OCI-LY7 (cell line): ENCODE measurements around the gene CUX1.

Source experiments
- EZH2phosphoT487 ChIP-seq: fragments of 200-600 bp; sonication (generic); IDR thresholded peaks from 2 replicates; pipeline ENCODE4 v1.6.1; 2018; ENCODE audit warnings: low read depth, borderline replicate concordance, mild to moderate bottlenecking, mixed run types, antibody characterized with exemption, low read length, moderate library complexity, mixed read lengths
- TF ChIP-seq, protein P1 (sequence below): fragments of 200-600 bp; sonication (generic); conservative IDR thresholded peaks from 2 replicates; pipeline ENCODE4 v1.5.1; 2014; ENCODE audit warnings: mild to moderate bottlenecking, antibody characterized with exemption, low read length, moderate library complexity, mixed read lengths

DNA sequence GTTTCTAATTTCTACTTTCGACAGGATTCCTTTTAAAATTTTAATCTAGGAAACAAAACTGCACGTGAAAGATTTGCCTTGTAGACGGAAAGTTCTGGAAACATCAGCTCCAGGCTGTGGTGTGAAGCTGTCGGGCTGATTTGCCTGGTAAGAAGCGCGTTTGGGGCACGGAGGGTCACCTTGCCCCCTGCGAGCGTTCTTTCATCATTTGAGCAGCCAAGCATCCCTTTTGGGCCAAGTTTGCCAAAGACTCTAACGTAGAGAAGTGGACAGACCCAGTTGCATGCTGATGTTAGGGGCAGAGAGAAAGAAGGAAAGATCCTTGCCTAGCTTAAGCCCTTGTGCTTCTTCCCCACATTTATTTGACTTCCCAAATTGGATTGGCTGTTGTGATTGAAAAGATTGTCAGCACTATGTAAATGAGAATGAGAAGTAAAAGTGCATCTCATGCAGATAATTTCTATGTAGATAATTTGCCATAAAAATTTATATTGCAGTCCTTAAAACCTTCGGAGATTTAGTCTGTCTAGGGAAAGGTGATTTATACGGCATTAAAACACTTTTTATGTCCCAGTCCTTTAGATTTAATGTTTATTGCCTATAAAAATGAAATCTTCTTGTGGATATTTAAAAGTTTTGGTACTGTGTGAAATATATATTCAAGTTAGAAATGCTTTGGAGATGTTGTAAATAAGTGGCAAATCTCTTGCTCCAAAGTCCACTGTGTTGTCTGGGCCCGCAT, 76.1 kb downstream of the CUX1 start:
- TF ChIP-seq, protein P1, sequence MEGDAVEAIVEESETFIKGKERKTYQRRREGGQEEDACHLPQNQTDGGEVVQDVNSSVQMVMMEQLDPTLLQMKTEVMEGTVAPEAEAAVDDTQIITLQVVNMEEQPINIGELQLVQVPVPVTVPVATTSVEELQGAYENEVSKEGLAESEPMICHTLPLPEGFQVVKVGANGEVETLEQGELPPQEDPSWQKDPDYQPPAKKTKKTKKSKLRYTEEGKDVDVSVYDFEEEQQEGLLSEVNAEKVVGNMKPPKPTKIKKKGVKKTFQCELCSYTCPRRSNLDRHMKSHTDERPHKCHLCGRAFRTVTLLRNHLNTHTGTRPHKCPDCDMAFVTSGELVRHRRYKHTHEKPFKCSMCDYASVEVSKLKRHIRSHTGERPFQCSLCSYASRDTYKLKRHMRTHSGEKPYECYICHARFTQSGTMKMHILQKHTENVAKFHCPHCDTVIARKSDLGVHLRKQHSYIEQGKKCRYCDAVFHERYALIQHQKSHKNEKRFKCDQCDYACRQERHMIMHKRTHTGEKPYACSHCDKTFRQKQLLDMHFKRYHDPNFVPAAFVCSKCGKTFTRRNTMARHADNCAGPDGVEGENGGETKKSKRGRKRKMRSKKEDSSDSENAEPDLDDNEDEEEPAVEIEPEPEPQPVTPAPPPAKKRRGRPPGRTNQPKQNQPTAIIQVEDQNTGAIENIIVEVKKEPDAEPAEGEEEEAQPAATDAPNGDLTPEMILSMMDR, result no peak
- no peak for TF ChIP-seq EZH2phosphoT487
